GM18505 (cell line): ENCODE results near the gene MAP3K8.
"Not testable (repeated sequence)": the region's sequence is repeated elsewhere in the genome, so short reads cannot be mapped to it uniquely, and the experiment has no call there.

Experiments
- ATAC-seq: cut with Tn5 transposase; IDR thresholded peaks from one replicate; pipeline ENCODE4 v1.9.1; 2021; ENCODE audit not compliant: unreplicated experiment
- POLR2A ChIP-seq: IDR thresholded peaks from 4 replicates; pipeline ENCODE4 v1.6.1; 2011; ENCODE audit warnings: borderline replicate concordance; ENCODE audit not compliant: insufficient read depth, insufficient read length; ENCODE audit errors: extremely low read depth

The MAP3K8 gene

GRCh38 chr10:30448092-30448491 is 14.1 kb downstream of the MAP3K8 start:
- no peak for ATAC-seq
- no peak for TF ChIP-seq POLR2A

GRCh38 chr10:30453764-30454527 is 20.0 kb downstream of the MAP3K8 start:
- no peak for ATAC-seq
- TF ChIP-seq POLR2A: no peak

GRCh38 chr10:30454744-30455510 is 20.9 kb downstream of the MAP3K8 start:
- TF ChIP-seq POLR2A: no peak

GRCh38 chr10:30455816-30456215 is 21.8 kb downstream of the MAP3K8 start:
- no peak for TF ChIP-seq POLR2A
- peak; percentile 64 for ATAC-seq

More at GRCh38 chr10:30454744-30455510, 20.9 kb downstream of the MAP3K8 start:
- ATAC-seq: peak; percentile 19

GRCh38 chr10:30456266-30456665 is 22.3 kb downstream of the MAP3K8 start:
- peak; percentile 9 for TF ChIP-seq POLR2A
- peak; percentile 67 for ATAC-seq

- no peak for ATAC-seq
- no peak for TF ChIP-seq POLR2A
Measured at GRCh38 chr10:30459283-30459682, 25.3 kb downstream of the MAP3K8 start.

GRCh38 chr10:30460121-30460520 is 26.1 kb downstream of the MAP3K8 start:
- no peak for TF ChIP-seq POLR2A
- ATAC-seq: no peak

GRCh38 chr10:30462513-30462912 is 28.5 kb downstream of the MAP3K8 start:
- ATAC-seq: no peak
- TF ChIP-seq POLR2A: no peak

GRCh38 chr10:30463944-30464451 is 30.0 kb downstream of the MAP3K8 start:
- no peak for ATAC-seq
- no peak for TF ChIP-seq POLR2A

- no peak for ATAC-seq
Measured at GRCh38 chr10:30464675-30465074, 30.7 kb downstream of the MAP3K8 start.

GRCh38 chr10:30466445-30466844 is 32.5 kb downstream of the MAP3K8 start:
- ATAC-seq: no peak
- TF ChIP-seq POLR2A: no peak

More at GRCh38 chr10:30464675-30465074, 30.7 kb downstream of the MAP3K8 start:
- no peak for TF ChIP-seq POLR2A

GRCh38 chr10:30467651-30468338 is 33.8 kb downstream of the MAP3K8 start:
- ATAC-seq: peak; percentile 71
- no peak for TF ChIP-seq POLR2A

GRCh38 chr10:30472414-30473155 is 38.6 kb downstream of the MAP3K8 start:
- no peak for TF ChIP-seq POLR2A
- no peak for ATAC-seq

GRCh38 chr10:30475515-30475914 is 41.5 kb downstream of the MAP3K8 start:
- ATAC-seq: not testable (repeated sequence)
